GM12801 (cell line): Measurements from ENCODE around the gene TPST2.

Experiments used
- CTCF ChIP-seq: IDR thresholded peaks from one replicate; pipeline ENCODE4 v1.5.1; 2011; ENCODE audit warnings: control low read depth; ENCODE audit not compliant: insufficient read length; ENCODE audit errors: extremely low read depth

TPST2 gene

DNA sequence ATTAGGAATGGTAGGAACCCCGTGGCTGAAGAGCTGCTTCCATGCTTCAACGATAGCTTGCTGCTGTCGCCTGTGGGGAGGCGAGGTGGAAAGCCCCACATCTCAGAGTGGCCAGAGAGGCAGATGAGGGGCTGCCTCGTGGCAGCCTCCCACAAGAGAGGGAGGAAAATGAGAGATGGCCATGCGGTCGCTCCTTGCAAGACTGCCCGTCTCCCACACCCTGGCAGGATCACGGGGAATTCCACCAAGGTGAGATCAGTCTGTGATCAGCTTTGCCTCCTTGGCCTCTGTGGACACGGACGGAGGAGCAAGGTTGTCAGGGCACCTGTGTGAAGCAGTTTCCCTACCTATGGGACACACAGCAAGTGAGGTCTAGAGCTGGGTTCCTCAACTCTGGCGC lies 34.9 kb upstream of the TPST2 start:
- TF ChIP-seq CTCF, result no peak

GRCh38 chr22:26623984-26624383 lies 34.1 kb upstream of the TPST2 start:
- TF ChIP-seq CTCF, result no peak

DNA sequence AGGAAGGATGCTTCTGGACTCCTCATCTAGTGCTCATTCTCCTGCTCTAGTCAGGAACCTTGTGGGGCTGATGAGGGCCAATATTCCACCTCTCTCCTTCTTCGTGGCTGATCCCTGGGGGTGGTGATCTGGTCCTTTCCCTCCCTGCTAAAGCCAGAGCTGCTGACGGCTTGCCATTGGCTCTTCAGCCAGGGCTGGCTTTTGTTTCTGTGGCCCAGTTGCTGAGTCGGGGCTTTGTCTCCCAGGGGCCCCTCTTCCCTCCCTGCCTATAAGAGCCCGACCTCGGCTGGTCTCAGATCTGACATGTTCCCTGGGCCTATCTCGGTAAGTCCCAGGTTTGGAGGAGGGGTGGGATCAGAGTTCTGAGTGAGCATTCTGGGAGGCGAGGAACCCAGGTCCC lies 31.7 kb upstream of the TPST2 start, which contains the start of gene CRYBA4:
CRYBA4 (plus strand) TSS at position 301 of the 400 bp plus-strand sequence. CDS start 634 bp downstream, outside the sequence.
- no peak for TF ChIP-seq CTCF

DNA sequence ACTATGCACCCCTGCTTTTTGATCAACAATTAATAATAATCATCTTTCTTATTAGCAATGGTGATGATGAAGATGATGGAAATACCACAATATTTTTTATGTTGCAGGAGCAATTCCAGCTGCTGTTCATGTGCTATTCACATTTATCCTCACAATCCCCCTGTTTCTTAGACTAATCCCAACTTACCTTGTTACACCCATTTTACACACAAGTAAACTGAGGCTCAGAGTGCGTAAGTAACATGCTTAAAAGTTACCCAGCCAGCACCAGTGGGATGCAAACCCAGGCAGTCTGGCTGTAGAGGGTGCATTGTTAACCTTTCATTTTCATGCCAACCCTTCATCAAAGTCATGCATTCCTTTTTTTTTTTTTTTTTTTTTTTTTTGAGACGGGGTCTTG lies 30.3 kb upstream of the TPST2 start:
- no peak for TF ChIP-seq CTCF

GRCh38 chr22:26619510-26619909 lies 29.6 kb upstream of the TPST2 start:
- TF ChIP-seq CTCF, result no peak

DNA sequence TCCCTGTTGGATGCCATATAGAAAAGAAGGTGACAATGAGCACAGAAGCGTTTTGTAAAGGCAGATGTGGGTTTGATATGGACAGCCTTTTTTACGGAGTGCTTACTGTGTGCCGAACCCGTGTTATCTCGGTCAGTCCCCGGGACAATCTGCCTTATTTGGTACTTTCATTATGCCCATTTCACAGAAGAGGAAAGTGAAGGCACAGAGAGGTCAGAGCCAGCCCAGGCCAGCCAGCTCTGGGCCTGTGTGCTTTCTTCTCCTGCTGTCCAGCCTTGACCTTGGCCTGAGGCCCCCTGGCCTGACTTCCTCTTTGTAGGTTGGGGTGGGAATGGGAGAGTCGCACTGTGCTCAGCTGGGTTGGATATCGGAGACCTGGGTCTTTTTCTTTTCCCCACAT lies 28.5 kb upstream of the TPST2 start:
- TF ChIP-seq CTCF, result no peak

- TF ChIP-seq CTCF, result no peak
Measured at GRCh38 chr22:26617271-26618199, 27.6 kb upstream of the TPST2 start, which contains the start of gene CRYBB1. TSS of gene CRYBB1 (minus strand) at chr22:26618027. CDS start at chr22:26616319, 1,708 bp downstream.
